SJCRH30 (cell line): Measurements from ENCODE around the gene TRAFD1. TPM values are rescaled to one million over a fixed set of nuclear protein-coding genes. Genes with fewer than 3 reads are reported as not detected.
A peak's percentile ranks its signal among the peaks of the same experiment; 100 is the strongest.

Experiments used
- DNase-seq, 2 experiments: peaks; one replicate each; pipeline ENCODE4 v3.0.0-alpha.2; 2015 to 2020
- H3K27ac ChIP-seq: fragments of 250-450 bp; sonication (Bioruptor Pico); 2 replicates; pipeline ENCODE4 v1.5.1; 2020; ENCODE audit warnings: mild to moderate bottlenecking, moderate library complexity
- H3K27me3 ChIP-seq: fragments of 250-450 bp; sonication (Bioruptor Pico); 2 replicates; pipeline ENCODE4 v1.5.1; 2020; ENCODE audit warnings: mild to moderate bottlenecking, moderate library complexity
- H3K36me3 ChIP-seq: fragments of 250-450 bp; sonication (Bioruptor Pico); 2 replicates; pipeline ENCODE4 v1.5.1; 2020; ENCODE audit warnings: mild to moderate bottlenecking, moderate library complexity
- H3K4me1 ChIP-seq: fragments of 250-450 bp; sonication (Bioruptor Pico); 2 replicates; pipeline ENCODE4 v1.5.1; 2020; ENCODE audit warnings: mild to moderate bottlenecking, moderate library complexity
- H3K4me3 ChIP-seq: fragments of 250-450 bp; sonication (Bioruptor Pico); 2 replicates; pipeline ENCODE4 v1.5.1; 2020; ENCODE audit warnings: mild to moderate bottlenecking, moderate library complexity
- H3K9me3 ChIP-seq: fragments of 250-450 bp; sonication (Bioruptor Pico); replicated peaks from 2 replicates; pipeline ENCODE4 v1.5.1; 2020; ENCODE audit warnings: mild to moderate bottlenecking, moderate library complexity
- total RNA-seq: library from RNA; depleted of rRNA; stranded (reverse); fragments of >200 nt; shearing (Covaris generic); gene quantifications from 2 replicates; pipeline ENCODE4 v1.2.3, GENCODE V29; 2014

Gene TRAFD1
- total RNA-seq, 1 experiment from 2014 or later = 23.5 TPM

GRCh38 chr12:112162241-112162790 is 37.0 kb downstream of the TRAFD1 start:
- Histone ChIP-seq H3K4me3 (no peak overlapping the region), H3K27ac (no peak overlapping the region), H3K9me3 (no peaks in the 10 kb centered on the region), H3K27me3 (no peaks in the 10 kb centered on the region), H3K36me3 (peaks cover 6% of the 10 kb centered on the region), H3K4me1 (no peaks in the 10 kb centered on the region)
- DNase-seq = no peak

- H3K27ac ChIP-seq = no peak overlapping the region
- DNase-seq = no peak
Measured at GRCh38 chr12:112163056-112163455, 37.7 kb downstream of the TRAFD1 start.

GRCh38 chr12:112163471-112163991 is 38.2 kb downstream of the TRAFD1 start:
- H3K36me3 ChIP-seq = peaks cover 6% of the 10 kb centered on the region

More at GRCh38 chr12:112163056-112163455, 37.7 kb downstream of the TRAFD1 start:
- Histone ChIP-seq H3K9me3 (no peaks in the 10 kb centered on the region), H3K4me3 (no peak overlapping the region), H3K4me1 (no peaks in the 10 kb centered on the region), H3K27me3 (no peaks in the 10 kb centered on the region), H3K36me3 (peaks cover 6% of the 10 kb centered on the region)

GRCh38 chr12:112164011-112164660 is 38.8 kb downstream of the TRAFD1 start:
- no peaks in the 10 kb centered on the region for H3K9me3 ChIP-seq
- no peak overlapping the region for H3K4me3 ChIP-seq
- H3K4me1 ChIP-seq = no peaks in the 10 kb centered on the region
- no peak for DNase-seq
- no peaks in the 10 kb centered on the region for H3K27me3 ChIP-seq
- peaks cover 6% of the 10 kb centered on the region for H3K36me3 ChIP-seq
- no peak overlapping the region for H3K27ac ChIP-seq

More at GRCh38 chr12:112163471-112163991, 38.2 kb downstream of the TRAFD1 start:
- no peak for DNase-seq
- no peaks in the 10 kb centered on the region for H3K27me3 ChIP-seq
- no peaks in the 10 kb centered on the region for H3K4me1 ChIP-seq
- H3K9me3 ChIP-seq = no peaks in the 10 kb centered on the region
- no peak overlapping the region for H3K4me3 ChIP-seq
- H3K27ac ChIP-seq = no peak overlapping the region

GRCh38 chr12:112165624-112166023 is 40.3 kb downstream of the TRAFD1 start:
- Histone ChIP-seq H3K9me3 (no peaks in the 10 kb centered on the region), H3K4me3 (no peak overlapping the region), H3K27me3 (no peaks in the 10 kb centered on the region), H3K27ac (no peak overlapping the region), H3K4me1 (no peaks in the 10 kb centered on the region), H3K36me3 (peaks cover 4% of the 10 kb centered on the region)
- DNase-seq = no peak

GRCh38 chr12:112166051-112167015 is 41.0 kb downstream of the TRAFD1 start:
- H3K36me3 ChIP-seq = no peaks in the 10 kb centered on the region; the same call in 1 of the 2 replicates
- no peaks in the 10 kb centered on the region for H3K4me1 ChIP-seq
- H3K4me3 ChIP-seq = no peak overlapping the region
- H3K9me3 ChIP-seq = no peaks in the 10 kb centered on the region
- no peaks in the 10 kb centered on the region for H3K27me3 ChIP-seq
- no peak for DNase-seq
- no peak overlapping the region for H3K27ac ChIP-seq

GRCh38 chr12:112167031-112167461 is 41.7 kb downstream of the TRAFD1 start:
- DNase-seq = no peak
- Histone ChIP-seq H3K27me3 (no peaks in the 10 kb centered on the region), H3K4me3 (no peak overlapping the region), H3K4me1 (no peaks in the 10 kb centered on the region), H3K36me3 (no peaks in the 10 kb centered on the region; the same call in 1 of the 2 replicates), H3K27ac (no peak overlapping the region), H3K9me3 (no peaks in the 10 kb centered on the region)

GRCh38 chr12:112167718-112168525 is 42.6 kb downstream of the TRAFD1 start:
- no peaks in the 10 kb centered on the region for H3K9me3 ChIP-seq
- no peaks in the 10 kb centered on the region; the same call in 1 of the 2 replicates for H3K36me3 ChIP-seq
- no peaks in the 10 kb centered on the region for H3K4me1 ChIP-seq
- H3K27me3 ChIP-seq = no peaks in the 10 kb centered on the region
- no peak for DNase-seq
- H3K27ac ChIP-seq = no peak overlapping the region
- H3K4me3 ChIP-seq = no peak overlapping the region

GRCh38 chr12:112168561-112168971 is 43.2 kb downstream of the TRAFD1 start:
- no peaks in the 10 kb centered on the region for H3K27me3 ChIP-seq
- no peaks in the 10 kb centered on the region for H3K9me3 ChIP-seq
- DNase-seq = no peak
- no peaks in the 10 kb centered on the region; the same call in 1 of the 2 replicates for H3K36me3 ChIP-seq
- H3K4me1 ChIP-seq = no peaks in the 10 kb centered on the region
- H3K27ac ChIP-seq = no peak overlapping the region
- no peak overlapping the region for H3K4me3 ChIP-seq

GRCh38 chr12:112169161-112169872 is 44.0 kb downstream of the TRAFD1 start:
- DNase-seq = no peak
- no peak overlapping the region for H3K4me3 ChIP-seq
- no peaks in the 10 kb centered on the region for H3K4me1 ChIP-seq
- H3K36me3 ChIP-seq = no peaks in the 10 kb centered on the region; the same call in 1 of the 2 replicates
- no peaks in the 10 kb centered on the region for H3K27me3 ChIP-seq
- no peaks in the 10 kb centered on the region for H3K9me3 ChIP-seq
- H3K27ac ChIP-seq = no peak overlapping the region

GRCh38 chr12:112169966-112170365 is 44.6 kb downstream of the TRAFD1 start:
- no peaks in the 10 kb centered on the region; the same call in 1 of the 2 replicates for H3K36me3 ChIP-seq

GRCh38 chr12:112170376-112170775 is 45.0 kb downstream of the TRAFD1 start:
- Histone ChIP-seq H3K4me3 (no peak overlapping the region), H3K9me3 (no peaks in the 10 kb centered on the region), H3K27ac (no peak overlapping the region), H3K4me1 (no peaks in the 10 kb centered on the region), H3K36me3 (no peaks in the 10 kb centered on the region; the same call in 1 of the 2 replicates), H3K27me3 (no peaks in the 10 kb centered on the region)
- peak in 1 of 2 experiments; percentile 17 for DNase-seq

More at GRCh38 chr12:112169966-112170365, 44.6 kb downstream of the TRAFD1 start:
- Histone ChIP-seq H3K4me3 (no peak overlapping the region), H3K27ac (no peak overlapping the region), H3K4me1 (no peaks in the 10 kb centered on the region), H3K9me3 (no peaks in the 10 kb centered on the region), H3K27me3 (no peaks in the 10 kb centered on the region)
- no peak for DNase-seq

GRCh38 chr12:112170971-112171596 is 45.7 kb downstream of the TRAFD1 start:
- Histone ChIP-seq H3K27me3 (no peaks in the 10 kb centered on the region), H3K4me3 (no peak overlapping the region), H3K27ac (no peak overlapping the region), H3K9me3 (no peaks in the 10 kb centered on the region), H3K36me3 (no peaks in the 10 kb centered on the region; the same call in 1 of the 2 replicates), H3K4me1 (no peaks in the 10 kb centered on the region)
- DNase-seq = no peak
